Right atrium auricular region (tissue), 2 donors: ENCODE data around the gene EFCAB6. TPM values are rescaled to one million over a fixed set of nuclear protein-coding genes. Genes with fewer than 3 reads are reported as not detected.

Experiments used
- DNase-seq: peaks from one replicate; pipeline ENCODE4 v3.0.0-alpha.2; 2019; ENCODE audit warnings: low spot score
- H3K27ac ChIP-seq, 2 donors: fragments of 200-600 bp; sonication (generic); 1 replicate in 1 of 2; 2 replicates in 1 of 2; pipeline ENCODE4 v1.5.1; 2016 to 2019
- H3K27me3 ChIP-seq, 2 donors: fragments of 200-600 bp; sonication (generic); one replicate each; pipeline versions ENCODE4 v1.5.1 to v1.6.0; 2017 to 2019
- H3K36me3 ChIP-seq: fragments of 200-600 bp; sonication (generic); one replicate; pipeline ENCODE4 v1.5.1; 2016
- H3K4me1 ChIP-seq, 2 donors: fragments of 200-600 bp; sonication (generic); one replicate each; pipeline versions ENCODE4 v1.5.1 to v1.6.0; 2017 to 2019
- H3K4me3 ChIP-seq, 2 donors: fragments of 200-600 bp; sonication (generic); 1 replicate in 1 of 2; 2 replicates in 1 of 2; pipeline ENCODE4 v1.5.1; 2017 to 2019; ENCODE audit warnings: mild to moderate bottlenecking in 1 of 2, moderate library complexity in 1 of 2
- H3K9me3 ChIP-seq, 2 donors: fragments of 200-600 bp; sonication (generic); one replicate each; pipeline ENCODE4 v1.5.1; 2019
- total RNA-seq, 2 donors: library from RNA; depleted of rRNA; stranded (reverse); fragments of >200 nt; gene quantifications; one replicate each; pipeline ENCODE4 v1.1.0, GENCODE V29; 2016
- TF ChIP-seq, protein P1 (sequence below), 2 donors: fragments of 200-600 bp; sonication (generic); IDR thresholded peaks; one replicate each; pipeline ENCODE4 v1.5.1; 2019; ENCODE audit warnings: antibody characterized with exemption in 2 of 2

The EFCAB6 gene
- total RNA-seq, 2 donors from 2014 or later: 1.5 TPM

DNA sequence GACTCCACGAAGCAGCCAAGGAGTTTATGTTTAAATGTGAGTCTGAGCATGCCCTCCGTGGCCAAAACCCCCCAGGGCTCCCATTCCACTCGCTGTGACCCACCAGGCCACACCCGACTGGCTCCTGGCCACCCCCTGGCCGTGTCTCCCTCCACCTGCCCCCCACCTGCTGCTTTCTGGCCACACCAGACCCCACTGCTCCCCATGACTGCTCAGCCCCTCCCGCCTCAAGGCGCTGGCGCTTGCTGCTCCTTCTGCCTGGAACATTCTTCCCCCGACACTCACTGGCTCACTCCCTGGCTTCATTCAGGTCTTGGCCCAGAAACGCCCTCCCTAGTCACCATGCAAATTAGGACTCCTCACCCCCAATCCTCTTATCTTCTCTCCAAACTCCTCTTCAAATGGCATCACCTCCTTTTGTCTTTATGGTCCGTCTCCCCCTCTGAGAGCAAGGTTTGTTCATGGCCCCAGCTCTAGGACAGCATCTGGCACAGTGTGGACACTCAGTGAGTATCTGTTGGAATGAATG lies 72.2 kb downstream of the EFCAB6 start:
- H3K36me3 ChIP-seq: no peaks in the 10 kb centered on the region
- no peaks in the 10 kb centered on the region for H3K9me3 ChIP-seq
- TF ChIP-seq, protein P1, sequence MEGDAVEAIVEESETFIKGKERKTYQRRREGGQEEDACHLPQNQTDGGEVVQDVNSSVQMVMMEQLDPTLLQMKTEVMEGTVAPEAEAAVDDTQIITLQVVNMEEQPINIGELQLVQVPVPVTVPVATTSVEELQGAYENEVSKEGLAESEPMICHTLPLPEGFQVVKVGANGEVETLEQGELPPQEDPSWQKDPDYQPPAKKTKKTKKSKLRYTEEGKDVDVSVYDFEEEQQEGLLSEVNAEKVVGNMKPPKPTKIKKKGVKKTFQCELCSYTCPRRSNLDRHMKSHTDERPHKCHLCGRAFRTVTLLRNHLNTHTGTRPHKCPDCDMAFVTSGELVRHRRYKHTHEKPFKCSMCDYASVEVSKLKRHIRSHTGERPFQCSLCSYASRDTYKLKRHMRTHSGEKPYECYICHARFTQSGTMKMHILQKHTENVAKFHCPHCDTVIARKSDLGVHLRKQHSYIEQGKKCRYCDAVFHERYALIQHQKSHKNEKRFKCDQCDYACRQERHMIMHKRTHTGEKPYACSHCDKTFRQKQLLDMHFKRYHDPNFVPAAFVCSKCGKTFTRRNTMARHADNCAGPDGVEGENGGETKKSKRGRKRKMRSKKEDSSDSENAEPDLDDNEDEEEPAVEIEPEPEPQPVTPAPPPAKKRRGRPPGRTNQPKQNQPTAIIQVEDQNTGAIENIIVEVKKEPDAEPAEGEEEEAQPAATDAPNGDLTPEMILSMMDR (IDR thresholded peaks at IDR 0.05): no peak
- no peak for DNase-seq
- no peaks in the 10 kb centered on the region for H3K27me3 ChIP-seq
- no peak overlapping the region for H3K4me3 ChIP-seq
- no peak overlapping the region for H3K27ac ChIP-seq
- H3K4me1 ChIP-seq: peaks cover 0 to 24% of the 10 kb centered on the region in 2 donors

DNA sequence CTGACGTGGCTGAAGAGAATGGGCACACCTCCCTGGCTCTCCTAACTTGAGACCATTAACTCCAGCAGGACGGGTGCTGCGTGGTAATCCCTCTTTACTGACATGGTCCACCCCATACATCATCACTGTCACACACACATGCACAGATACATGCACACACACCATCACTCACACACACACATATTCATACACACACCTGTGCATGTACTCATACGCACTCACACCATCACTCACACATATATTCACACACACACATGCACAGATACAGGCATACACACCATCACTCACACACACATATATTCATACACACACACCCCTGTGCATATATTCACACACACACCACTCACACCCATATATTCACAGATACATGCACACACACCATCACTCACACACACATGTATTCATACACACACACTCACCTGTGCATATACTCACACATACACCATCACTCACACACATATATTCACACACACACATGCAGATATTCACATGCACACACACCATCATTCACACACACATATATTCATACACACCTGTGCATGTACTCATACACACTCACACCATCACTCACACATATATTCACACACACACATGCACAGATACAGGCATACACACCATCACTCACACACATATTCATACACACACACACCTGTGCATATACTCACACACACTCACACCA lies 74.8 kb downstream of the EFCAB6 start:
- H3K27me3 ChIP-seq: no peaks in the 10 kb centered on the region
- no peak overlapping the region for H3K4me3 ChIP-seq
- no peaks in the 10 kb centered on the region for H3K9me3 ChIP-seq
- H3K27ac ChIP-seq: no peak overlapping the region
- peaks cover 0 to 26% of the 10 kb centered on the region in 2 donors for H3K4me1 ChIP-seq
- DNase-seq: no peak
- TF ChIP-seq, protein P1 (IDR thresholded peaks at IDR 0.05): no peak
- H3K36me3 ChIP-seq: no peaks in the 10 kb centered on the region

DNA sequence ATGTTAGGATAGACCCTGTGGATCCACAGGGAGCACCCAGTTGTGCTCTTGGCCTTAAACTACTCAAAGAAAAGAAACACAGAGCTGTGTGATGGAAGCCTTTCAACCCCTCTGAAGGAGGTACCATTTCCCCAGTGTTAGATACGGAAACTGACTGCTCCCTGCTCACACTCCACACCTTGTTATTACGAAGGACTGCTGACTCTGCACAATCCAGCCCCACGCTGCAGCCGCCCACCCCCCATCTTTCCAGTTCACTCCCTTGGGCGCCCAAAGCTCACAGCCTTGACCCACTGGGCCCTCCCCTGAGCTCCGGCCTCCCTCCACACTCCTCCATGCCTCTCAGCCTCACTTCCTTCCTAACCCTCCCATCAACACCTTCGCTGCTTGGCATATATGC lies 75.5 kb downstream of the EFCAB6 start:
- H3K27ac ChIP-seq: no peak overlapping the region
- no peaks in the 10 kb centered on the region for H3K9me3 ChIP-seq
- H3K4me3 ChIP-seq: no peak overlapping the region
- TF ChIP-seq, protein P1 (IDR thresholded peaks at IDR 0.05): no peak
- no peaks in the 10 kb centered on the region for H3K36me3 ChIP-seq
- H3K4me1 ChIP-seq: peaks cover 0 to 26% of the 10 kb centered on the region in 2 donors
- DNase-seq: no peak
- no peaks in the 10 kb centered on the region for H3K27me3 ChIP-seq

DNA sequence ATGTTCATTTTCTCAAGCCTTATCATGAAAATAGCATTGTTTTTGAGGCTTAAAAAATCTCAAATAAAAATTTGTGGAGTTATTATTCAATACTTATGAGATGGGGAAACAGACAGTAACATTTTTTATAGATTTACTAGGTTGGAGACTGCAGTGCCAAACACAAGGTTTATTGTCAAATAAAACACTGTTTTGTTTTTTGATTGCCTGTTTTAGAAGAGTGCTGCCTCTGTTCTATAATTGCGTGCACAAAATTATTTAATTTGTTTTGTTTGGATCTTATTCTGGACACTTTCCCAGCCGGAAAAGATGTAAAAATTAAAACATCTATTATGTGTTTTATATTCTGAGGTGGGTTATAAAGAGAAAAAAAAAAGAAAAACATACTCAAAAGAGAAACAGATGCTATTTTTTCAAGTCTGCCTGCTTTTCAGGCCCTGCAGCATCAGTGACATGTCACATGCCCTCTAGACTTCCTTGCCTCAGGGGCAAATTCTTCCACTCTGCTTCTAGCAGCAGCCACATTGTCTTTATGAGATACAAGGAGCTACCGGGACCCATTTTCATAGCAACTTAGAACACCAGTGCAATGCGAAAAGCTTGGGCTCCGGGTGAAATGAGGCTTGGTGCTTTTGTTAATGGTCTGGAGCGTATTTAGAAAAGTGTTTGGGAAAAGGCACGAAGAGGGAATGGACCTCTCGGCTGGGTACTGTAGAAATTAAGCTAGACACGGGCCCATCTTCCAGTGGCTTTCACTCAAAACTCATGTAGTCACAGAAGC lies 77.5 kb downstream of the EFCAB6 start:
- Histone ChIP-seq H3K27ac (no peak overlapping the region), H3K4me3 (no peak overlapping the region), H3K27me3 (no peaks in the 10 kb centered on the region), H3K4me1 (peaks cover 0 to 5% of the 10 kb centered on the region in 2 donors), H3K9me3 (no peaks in the 10 kb centered on the region), H3K36me3 (no peaks in the 10 kb centered on the region)
- TF ChIP-seq, protein P1 (IDR thresholded peaks at IDR 0.05): no peak
- DNase-seq: no peak

GRCh38 chr22:43733138-43733537 lies 79.0 kb downstream of the EFCAB6 start:
- TF ChIP-seq, protein P1 (IDR thresholded peaks at IDR 0.05): no peak
- no peaks in the 10 kb centered on the region for H3K36me3 ChIP-seq
- H3K9me3 ChIP-seq: no peaks in the 10 kb centered on the region
- no peaks in the 10 kb centered on the region for H3K27me3 ChIP-seq
- H3K4me1 ChIP-seq: peaks cover 0 to 5% of the 10 kb centered on the region in 2 donors
- no peak overlapping the region for H3K4me3 ChIP-seq
- no peak for DNase-seq
- H3K27ac ChIP-seq: no peak overlapping the region
